LNCAP (cell line): ENCODE data around the gene ARL16.

ENCODE experiments used
- TF ChIP-seq, protein P1 (sequence below): fragments of 450-650 bp; IDR thresholded peaks from 2 replicates; pipeline ENCODE4 v1.5.1; 2017; ENCODE audit warnings: mild to moderate bottlenecking

Gene ARL16

DNA sequence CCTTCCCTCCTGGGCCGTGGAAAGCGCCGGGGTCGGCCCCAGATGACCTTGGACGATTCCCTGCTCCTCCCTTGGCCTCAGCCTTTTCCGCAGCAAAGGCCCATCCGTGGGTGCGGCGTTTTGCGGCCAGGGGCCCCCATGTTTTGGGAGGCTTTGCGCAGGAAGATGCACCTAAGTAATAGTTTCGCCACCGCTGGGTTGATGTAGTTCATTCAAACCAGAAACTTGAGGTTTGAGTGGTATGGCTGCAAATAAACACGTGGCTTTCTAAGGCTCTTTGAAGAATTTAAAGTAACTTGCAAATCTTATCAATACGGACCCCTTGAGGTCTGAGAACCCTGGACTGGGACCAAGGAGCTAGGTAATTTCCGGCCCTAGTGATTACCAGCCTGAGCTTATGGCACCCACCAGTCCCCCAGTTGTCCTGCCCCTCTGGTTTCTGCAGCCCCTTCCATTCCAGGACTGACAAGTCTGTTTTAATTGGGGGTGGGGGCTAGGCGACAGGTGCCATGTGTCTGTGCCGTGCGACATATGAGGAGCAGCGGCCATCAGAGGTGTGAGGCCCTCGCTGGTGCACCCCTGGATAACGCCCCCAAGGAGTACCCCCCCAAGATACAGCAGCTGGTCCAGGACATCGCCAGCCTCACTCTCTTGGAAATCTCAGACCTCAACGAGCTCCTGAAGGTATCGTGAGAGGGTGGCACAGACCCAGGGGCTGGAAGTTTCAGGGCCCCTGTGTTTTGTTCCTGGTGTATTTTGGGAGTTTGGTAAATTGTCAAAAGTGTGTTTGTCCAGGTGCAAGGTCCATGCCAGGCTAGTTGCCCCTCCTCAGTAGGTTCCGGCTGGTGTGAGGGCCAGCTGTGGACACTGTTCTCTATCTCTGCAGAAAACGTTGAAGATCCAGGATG, 20.4 kb upstream of the ARL16 start:
- TF ChIP-seq, protein P1, sequence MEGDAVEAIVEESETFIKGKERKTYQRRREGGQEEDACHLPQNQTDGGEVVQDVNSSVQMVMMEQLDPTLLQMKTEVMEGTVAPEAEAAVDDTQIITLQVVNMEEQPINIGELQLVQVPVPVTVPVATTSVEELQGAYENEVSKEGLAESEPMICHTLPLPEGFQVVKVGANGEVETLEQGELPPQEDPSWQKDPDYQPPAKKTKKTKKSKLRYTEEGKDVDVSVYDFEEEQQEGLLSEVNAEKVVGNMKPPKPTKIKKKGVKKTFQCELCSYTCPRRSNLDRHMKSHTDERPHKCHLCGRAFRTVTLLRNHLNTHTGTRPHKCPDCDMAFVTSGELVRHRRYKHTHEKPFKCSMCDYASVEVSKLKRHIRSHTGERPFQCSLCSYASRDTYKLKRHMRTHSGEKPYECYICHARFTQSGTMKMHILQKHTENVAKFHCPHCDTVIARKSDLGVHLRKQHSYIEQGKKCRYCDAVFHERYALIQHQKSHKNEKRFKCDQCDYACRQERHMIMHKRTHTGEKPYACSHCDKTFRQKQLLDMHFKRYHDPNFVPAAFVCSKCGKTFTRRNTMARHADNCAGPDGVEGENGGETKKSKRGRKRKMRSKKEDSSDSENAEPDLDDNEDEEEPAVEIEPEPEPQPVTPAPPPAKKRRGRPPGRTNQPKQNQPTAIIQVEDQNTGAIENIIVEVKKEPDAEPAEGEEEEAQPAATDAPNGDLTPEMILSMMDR: no peak

DNA sequence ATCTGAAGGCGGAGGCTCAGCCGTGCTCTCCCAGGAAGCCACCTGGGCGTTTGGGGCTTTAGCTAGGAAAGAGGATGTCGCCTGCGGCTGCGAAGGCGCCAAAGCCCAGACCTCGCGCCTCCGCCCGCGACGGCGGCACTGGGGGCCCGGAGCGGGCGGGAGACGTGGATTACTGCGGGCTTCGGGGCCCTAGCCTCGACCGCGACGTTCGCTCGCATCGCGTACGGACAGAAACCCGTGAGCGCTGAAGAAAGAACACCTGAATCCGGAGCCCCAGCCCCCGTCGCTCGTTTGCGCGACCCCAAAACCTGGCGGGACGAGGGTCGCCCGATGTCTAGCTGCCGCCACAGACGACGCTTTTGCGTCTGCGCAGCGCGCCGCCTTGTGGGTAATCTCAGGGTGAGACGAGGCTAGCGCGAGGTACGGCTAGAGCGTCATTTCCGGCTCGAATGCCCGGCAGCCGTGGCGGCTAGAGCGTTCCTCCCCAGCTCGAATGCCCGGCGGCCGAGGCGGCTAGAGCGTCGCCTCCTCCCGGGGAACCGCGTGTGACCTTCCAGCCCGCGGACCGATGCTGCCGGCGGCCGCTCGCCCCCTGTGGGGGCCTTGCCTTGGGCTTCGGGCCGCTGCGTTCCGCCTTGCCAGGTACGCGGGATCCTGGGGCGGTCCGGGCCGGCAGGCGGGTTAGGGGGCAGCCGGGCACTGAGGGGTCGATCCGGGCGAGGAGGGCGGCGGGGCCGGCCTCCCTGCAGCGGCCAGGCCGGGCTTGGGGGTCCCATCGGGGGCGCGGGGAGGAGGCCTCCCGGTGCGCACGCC, 19.5 kb upstream of the ARL16 start, which contains the start of gene MRPL12:
MRPL12 (plus strand) TSS at position 434 of the 813 bp plus-strand sequence; CDS start at position 569, 135 bp downstream.
- TF ChIP-seq, protein P1: no peak

DNA sequence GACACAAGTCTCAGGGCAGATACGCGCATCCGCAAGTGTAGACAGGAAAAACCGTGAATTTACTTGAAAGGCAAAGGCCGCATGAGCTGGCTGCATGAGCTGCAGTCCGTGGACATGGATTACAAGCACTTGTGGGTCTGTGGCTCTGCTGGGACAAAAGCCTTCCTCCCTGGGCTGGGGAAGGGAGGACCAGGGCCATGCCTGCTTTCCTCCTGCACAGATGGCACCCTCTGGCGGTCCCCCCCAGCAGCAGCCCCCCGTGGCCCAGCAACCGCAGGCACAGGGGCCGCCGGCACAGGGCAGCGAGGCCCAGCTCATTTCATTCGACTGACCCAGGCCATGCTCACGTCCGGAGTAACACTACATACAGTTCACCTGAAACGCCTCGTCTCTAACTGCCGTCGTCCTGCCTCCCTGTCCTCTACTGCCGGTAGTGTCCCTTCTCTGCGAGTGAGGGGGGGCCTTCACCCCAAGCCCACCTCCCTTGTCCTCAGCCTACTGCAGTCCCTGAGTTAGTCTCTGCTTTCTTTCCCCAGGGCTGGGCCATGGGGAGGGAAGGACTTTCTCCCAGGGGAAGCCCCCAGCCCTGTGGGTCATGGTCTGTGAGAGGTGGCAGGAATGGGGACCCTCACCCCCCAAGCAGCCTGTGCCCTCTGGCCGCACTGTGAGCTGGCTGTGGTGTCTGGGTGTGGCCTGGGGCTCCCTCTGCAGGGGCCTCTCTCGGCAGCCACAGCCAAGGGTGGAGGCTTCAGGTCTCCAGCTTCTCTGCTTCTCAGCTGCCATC, 17.9 kb upstream of the ARL16 start:
- TF ChIP-seq, protein P1: no peak

DNA sequence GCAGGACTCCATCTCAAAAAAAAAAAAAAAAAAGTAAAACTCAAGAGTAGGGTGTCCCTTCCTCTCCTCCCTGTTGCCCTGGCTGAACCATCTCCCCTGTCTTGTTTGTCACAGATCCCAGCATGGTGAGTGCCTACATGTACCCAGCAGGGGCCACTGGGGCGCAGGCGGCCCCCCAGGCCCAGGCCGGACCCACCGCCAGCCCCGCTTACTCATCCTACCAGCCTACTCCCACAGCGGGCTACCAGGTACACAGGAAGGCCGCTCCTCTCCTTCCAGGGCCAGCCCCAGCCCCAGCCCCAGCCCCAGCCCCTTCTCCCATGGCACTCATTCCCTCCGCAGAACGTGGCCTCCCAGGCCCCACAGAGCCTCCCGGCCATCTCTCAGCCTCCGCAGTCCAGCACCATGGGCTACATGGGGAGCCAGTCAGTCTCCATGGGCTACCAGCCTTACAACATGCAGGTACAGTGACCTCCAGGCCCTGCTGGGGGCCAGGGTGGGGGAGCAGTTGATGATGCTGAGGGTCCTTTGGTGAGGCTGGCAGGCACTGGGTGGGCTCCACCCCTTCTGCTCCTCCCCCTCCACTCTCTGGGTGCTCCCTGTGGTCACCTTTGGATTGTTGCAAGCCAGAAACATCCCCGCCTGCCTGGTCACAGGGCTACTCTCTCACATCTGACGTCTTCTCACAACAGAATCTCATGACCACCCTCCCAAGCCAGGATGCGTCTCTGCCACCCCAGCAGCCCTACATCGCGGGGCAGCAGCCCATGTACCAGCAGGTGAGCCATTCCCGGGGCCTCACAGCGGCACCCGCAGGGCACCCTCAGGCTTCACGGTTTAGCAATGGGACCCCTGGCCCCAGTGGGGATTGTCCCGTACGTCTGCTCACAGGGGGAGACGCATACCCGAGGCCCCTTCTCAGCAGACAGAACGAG, 17.0 kb upstream of the ARL16 start:
- TF ChIP-seq, protein P1: no peak

DNA sequence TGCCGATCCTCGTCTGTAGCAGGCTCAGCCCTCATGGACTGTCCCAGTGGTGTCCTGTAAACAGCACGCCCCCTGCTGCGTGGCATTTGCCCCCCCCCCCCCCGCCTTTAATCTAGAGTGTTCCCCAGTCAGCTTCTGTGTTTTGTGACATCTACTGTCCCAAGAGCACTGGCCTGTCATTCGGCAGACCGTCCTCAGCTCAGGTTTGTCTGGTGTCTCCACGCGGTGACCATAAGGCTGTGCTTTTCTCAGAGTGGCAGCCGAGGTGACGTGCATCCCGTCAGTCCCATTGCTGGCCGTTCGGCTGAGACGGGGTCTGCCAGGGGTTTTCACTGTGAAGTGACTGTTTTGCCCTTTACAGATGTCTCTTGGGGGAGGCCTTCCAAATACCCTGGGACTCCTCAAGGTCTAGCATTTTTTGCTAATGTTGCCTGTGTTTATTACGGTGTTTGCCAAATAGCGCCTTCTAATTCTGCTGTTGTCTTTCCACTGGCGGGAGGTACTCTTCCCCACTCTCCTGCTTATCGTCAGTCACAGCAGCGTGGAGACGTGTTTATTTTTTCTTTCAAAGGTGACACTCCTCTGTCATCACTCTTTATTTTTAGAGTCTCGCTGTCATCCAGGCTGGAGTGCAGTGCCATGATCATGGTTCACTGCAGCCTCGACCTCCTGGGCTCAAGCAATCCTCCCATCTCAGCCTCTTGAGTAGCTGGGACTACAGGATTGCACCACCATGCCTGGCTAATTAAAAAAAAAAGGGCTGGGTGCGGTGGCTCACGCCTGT, 13.9 kb upstream of the ARL16 start:
- TF ChIP-seq, protein P1: no peak

DNA sequence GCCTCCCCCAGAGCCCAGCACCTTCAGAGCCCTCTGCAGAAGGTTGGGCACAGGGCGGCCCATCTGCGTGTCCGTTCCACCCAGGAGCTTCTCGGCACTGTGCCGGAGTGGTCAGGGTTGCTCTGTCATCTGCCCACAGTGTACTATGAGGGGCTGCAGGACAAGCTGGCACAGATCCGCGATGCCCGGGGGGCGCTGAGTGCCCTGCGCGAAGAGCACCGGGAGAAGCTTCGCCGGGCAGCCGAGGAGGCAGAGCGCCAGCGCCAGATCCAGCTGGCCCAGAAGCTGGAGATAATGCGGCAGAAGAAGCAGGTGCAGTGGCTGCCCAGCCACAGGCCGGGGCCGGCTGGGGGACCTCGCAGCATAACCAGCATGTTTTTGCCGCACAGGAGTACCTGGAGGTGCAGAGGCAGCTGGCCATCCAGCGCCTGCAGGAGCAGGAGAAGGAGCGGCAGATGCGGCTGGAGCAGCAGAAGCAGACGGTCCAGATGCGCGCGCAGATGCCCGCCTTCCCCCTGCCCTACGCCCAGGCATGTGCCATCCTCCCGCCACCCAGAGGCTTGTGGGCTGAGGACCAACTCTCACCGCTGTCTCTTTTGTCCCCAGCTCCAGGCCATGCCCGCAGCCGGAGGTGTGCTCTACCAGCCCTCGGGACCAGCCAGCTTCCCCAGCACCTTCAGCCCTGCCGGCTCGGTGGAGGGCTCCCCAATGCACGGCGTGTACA, 12.8 kb upstream of the ARL16 start:
- TF ChIP-seq, protein P1: no peak
